ENCODE results near the gene CHI3L2.

CHI3L2 gene

GRCh38 chr1:111191496-111191895 is 36.0 kb upstream of the CHI3L2 start:
- no peak for DNase-seq (ENCODE audit: low spot score)
- no peak for TF ChIP-seq CTCF (conservative IDR thresholded peaks at IDR 0.05; ENCODE audit: low read depth)
- ChIA-PET POLR2A (ENCODE audit: low non-redundant PET) (interaction anchor here (0.5 kb wide), 1 partner anchor 24 kb away, joined by 5 read pairs; no protein-coding TSS in a partner anchor), CTCF (interaction anchor here (0.6 kb wide), 1 partner anchor 1135 kb away, joined by 6 read pairs; no protein-coding TSS in a partner anchor)
- H3K27ac ChIP-seq: no peak overlapping the region

GRCh38 chr1:111192074-111192473 is 35.4 kb upstream of the CHI3L2 start:
- CTCF ChIA-PET: interaction anchor here (0.6 kb wide), 1 partner anchor 1135 kb away, joined by 6 read pairs; no protein-coding TSS in a partner anchor
- POLR2A ChIA-PET (ENCODE audit: low non-redundant PET): interaction anchor here (0.5 kb wide), 1 partner anchor 25 kb away, joined by 5 read pairs; no protein-coding TSS in a partner anchor
- no peak overlapping the region for H3K27ac ChIP-seq
- DNase-seq (ENCODE audit: low spot score): no peak
- TF ChIP-seq CTCF (conservative IDR thresholded peaks at IDR 0.05; ENCODE audit: low read depth): no peak

GRCh38 chr1:111192658-111193519 is 34.6 kb upstream of the CHI3L2 start:
- ChIA-PET CTCF (interaction anchor here (0.6 kb wide), 1 partner anchor 855 kb away, joined by 3 read pairs; no protein-coding TSS in a partner anchor), POLR2A (ENCODE audit: low non-redundant PET) (no interaction called here)
- no peak for TF ChIP-seq CTCF (conservative IDR thresholded peaks at IDR 0.05; ENCODE audit: low read depth)
- DNase-seq (ENCODE audit: low spot score): no peak
- no peak overlapping the region for H3K27ac ChIP-seq

GRCh38 chr1:111193712-111194480 is 33.6 kb upstream of the CHI3L2 start:
- POLR2A ChIA-PET (ENCODE audit: low non-redundant PET): no interaction called here
- no peak overlapping the region for H3K27ac ChIP-seq
- DNase-seq (ENCODE audit: low spot score): no peak
- CTCF ChIA-PET: no interaction called here
- TF ChIP-seq CTCF (conservative IDR thresholded peaks at IDR 0.05; ENCODE audit: low read depth): no peak

GRCh38 chr1:111195002-111195684 is 32.4 kb upstream of the CHI3L2 start:
- no peak overlapping the region for H3K27ac ChIP-seq
- TF ChIP-seq CTCF (conservative IDR thresholded peaks at IDR 0.05; ENCODE audit: low read depth): no peak
- DNase-seq (ENCODE audit: low spot score): no peak
- ChIA-PET POLR2A (ENCODE audit: low non-redundant PET) (no interaction called here), CTCF (interaction anchor here (0.7 kb wide), 1 partner anchor 186 kb away, joined by 3 read pairs; no protein-coding TSS in a partner anchor)

- POLR2A ChIA-PET (ENCODE audit: low non-redundant PET): no interaction called here
- no peak for TF ChIP-seq CTCF (conservative IDR thresholded peaks at IDR 0.05; ENCODE audit: low read depth)
- H3K27ac ChIP-seq: no peak overlapping the region
- CTCF ChIA-PET: no interaction called here
- DNase-seq (ENCODE audit: low spot score): no peak
Observed at GRCh38 chr1:111196213-111196612, 31.3 kb upstream of the CHI3L2 start.
